DOHH2 (cell line): ENCODE data around the gene TRIM25.

Source experiments
- H3F3A ChIP-seq: fragments of 200-600 bp; sonication (generic), shearing (Covaris generic); 2 replicates; pipeline ENCODE4 v1.6.0; 2016; ENCODE audit warnings: antibody characterized with exemption, mild to moderate bottlenecking; ENCODE audit not compliant: control insufficient read depth, insufficient read depth
- H3K27ac ChIP-seq: fragments of 200-600 bp; sonication (generic); 2 replicates; pipeline ENCODE4 v1.5.1; 2014; ENCODE audit warnings: low read depth, mild to moderate bottlenecking, low read length, moderate library complexity
- H3K27me3 ChIP-seq: fragments of 200-600 bp; sonication (generic); 2 replicates; pipeline ENCODE4 v1.6.1; 2014; ENCODE audit warnings: mild to moderate bottlenecking, low read length, mixed read lengths; ENCODE audit not compliant: control insufficient read depth
- H3K36me3 ChIP-seq: fragments of 200-600 bp; sonication (generic); 2 replicates; pipeline ENCODE4 v1.6.1; 2014; ENCODE audit warnings: mild to moderate bottlenecking, low read length, moderate library complexity, mixed read lengths; ENCODE audit not compliant: control insufficient read depth
- H3K4me1 ChIP-seq: fragments of 200-600 bp; sonication (generic); 2 replicates; pipeline ENCODE4 v1.6.1; 2014; ENCODE audit warnings: mild to moderate bottlenecking, low read length, mixed read lengths; ENCODE audit not compliant: control insufficient read depth
- H3K4me2 ChIP-seq: fragments of 200-600 bp; sonication (generic); 2 replicates; pipeline ENCODE4 v1.6.0; 2014; ENCODE audit warnings: mild to moderate bottlenecking, low read length, moderate library complexity
- H3K4me3 ChIP-seq: fragments of 200-600 bp; sonication (generic); 2 replicates; pipeline ENCODE4 v1.5.1; 2014; ENCODE audit warnings: mild to moderate bottlenecking, low read length, mixed read lengths
- H3K79me2 ChIP-seq: fragments of 200-600 bp; sonication (generic); 2 replicates; pipeline ENCODE4 v1.6.1; 2014; ENCODE audit warnings: mild to moderate bottlenecking, low read length, mixed read lengths; ENCODE audit not compliant: control insufficient read depth
- H3K9me2 ChIP-seq: fragments of 200-600 bp; sonication (generic); replicated peaks from 2 replicates; pipeline ENCODE4 v1.6.1; 2014; ENCODE audit warnings: mild to moderate bottlenecking, low read length, mixed read lengths; ENCODE audit not compliant: control insufficient read depth
- H3K9me3 ChIP-seq: fragments of 200-600 bp; sonication (generic); 2 replicates; pipeline ENCODE4 v1.6.1; 2014; ENCODE audit warnings: antibody characterized with exemption, low read length, mixed read lengths; ENCODE audit not compliant: control insufficient read depth, insufficient read depth
- H4K20me1 ChIP-seq: fragments of 200-600 bp; sonication (generic); 2 replicates; pipeline ENCODE4 v1.6.0; 2014; ENCODE audit warnings: low read depth, mild to moderate bottlenecking, antibody characterized with exemption, low read length, moderate library complexity; ENCODE audit not compliant: control insufficient read depth, insufficient read depth
- EZH2phosphoT487 ChIP-seq: fragments of 200-600 bp; sonication (generic); IDR thresholded peaks from 2 replicates; pipeline ENCODE4 v1.6.1; 2017; ENCODE audit warnings: borderline replicate concordance, mild to moderate bottlenecking, antibody characterized with exemption, low read length, moderate library complexity, mixed read lengths
- TF ChIP-seq, protein P1 (sequence below): fragments of 200-600 bp; sonication (generic); IDR thresholded peaks from one replicate; pipeline ENCODE4 v1.5.1; 2014; ENCODE audit warnings: antibody characterized with exemption, mild to moderate bottlenecking, low read depth, low read length; ENCODE audit not compliant: poor library complexity, severe bottlenecking

TRIM25 gene

DNA sequence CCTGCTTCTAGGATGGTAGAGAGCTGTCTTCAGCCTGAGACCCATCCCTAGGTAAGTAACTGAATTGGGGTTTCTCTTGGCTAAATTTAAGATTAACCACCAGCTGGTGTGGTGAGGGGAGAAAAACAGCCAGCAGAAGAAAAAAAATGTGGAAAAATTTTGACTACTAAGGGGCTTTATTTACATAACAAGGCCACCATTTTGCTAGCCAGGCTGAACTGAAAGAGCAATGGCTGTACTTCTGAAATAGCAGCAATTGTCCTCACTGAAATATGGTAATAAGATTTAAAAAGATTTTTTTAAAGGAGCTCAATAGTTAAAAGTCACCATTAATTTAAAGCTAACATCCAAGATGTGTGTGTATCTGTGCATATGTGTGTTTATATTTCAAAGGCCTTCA is 12.4 kb upstream of the TRIM25 start:
- TF ChIP-seq, protein P1, sequence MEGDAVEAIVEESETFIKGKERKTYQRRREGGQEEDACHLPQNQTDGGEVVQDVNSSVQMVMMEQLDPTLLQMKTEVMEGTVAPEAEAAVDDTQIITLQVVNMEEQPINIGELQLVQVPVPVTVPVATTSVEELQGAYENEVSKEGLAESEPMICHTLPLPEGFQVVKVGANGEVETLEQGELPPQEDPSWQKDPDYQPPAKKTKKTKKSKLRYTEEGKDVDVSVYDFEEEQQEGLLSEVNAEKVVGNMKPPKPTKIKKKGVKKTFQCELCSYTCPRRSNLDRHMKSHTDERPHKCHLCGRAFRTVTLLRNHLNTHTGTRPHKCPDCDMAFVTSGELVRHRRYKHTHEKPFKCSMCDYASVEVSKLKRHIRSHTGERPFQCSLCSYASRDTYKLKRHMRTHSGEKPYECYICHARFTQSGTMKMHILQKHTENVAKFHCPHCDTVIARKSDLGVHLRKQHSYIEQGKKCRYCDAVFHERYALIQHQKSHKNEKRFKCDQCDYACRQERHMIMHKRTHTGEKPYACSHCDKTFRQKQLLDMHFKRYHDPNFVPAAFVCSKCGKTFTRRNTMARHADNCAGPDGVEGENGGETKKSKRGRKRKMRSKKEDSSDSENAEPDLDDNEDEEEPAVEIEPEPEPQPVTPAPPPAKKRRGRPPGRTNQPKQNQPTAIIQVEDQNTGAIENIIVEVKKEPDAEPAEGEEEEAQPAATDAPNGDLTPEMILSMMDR = no peak
- TF ChIP-seq EZH2phosphoT487 = no peak
- Histone ChIP-seq H3K4me2 (no peak overlapping the region), H3K79me2 (no peaks in the 10 kb centered on the region)

GRCh38 chr17:56925088-56925487 is 11.2 kb upstream of the TRIM25 start:
- no peaks in the 10 kb centered on the region for H4K20me1 ChIP-seq
- H3K79me2 ChIP-seq = no peaks in the 10 kb centered on the region
- H3K4me1 ChIP-seq = no peaks in the 10 kb centered on the region
- no peak overlapping the region for H3K4me2 ChIP-seq
- H3K36me3 ChIP-seq = no peaks in the 10 kb centered on the region
- H3F3A ChIP-seq = no peaks in the 10 kb centered on the region
- H3K27ac ChIP-seq = no peak overlapping the region
- no peak overlapping the region for H3K4me3 ChIP-seq
- peaks cover 4% of the 10 kb centered on the region; the same call in 1 of the 2 replicates for H3K9me3 ChIP-seq
- H3K9me2 ChIP-seq = no peaks in the 10 kb centered on the region
- no peak for TF ChIP-seq EZH2phosphoT487
- TF ChIP-seq, protein P1 = no peak
- H3K27me3 ChIP-seq = no peaks in the 10 kb centered on the region

More for the DNA sequence above, 12.4 kb upstream of the TRIM25 start:
- Histone ChIP-seq H3K4me1 (no peaks in the 10 kb centered on the region), H3K27me3 (no peaks in the 10 kb centered on the region), H4K20me1 (no peaks in the 10 kb centered on the region), H3F3A (no peaks in the 10 kb centered on the region; the same call in 1 of the 2 replicates), H3K9me3 (peaks cover 13% of the 10 kb centered on the region), H3K27ac (no peak overlapping the region), H3K4me3 (no peak overlapping the region), H3K36me3 (no peaks in the 10 kb centered on the region), H3K9me2 (no peaks in the 10 kb centered on the region)

DNA sequence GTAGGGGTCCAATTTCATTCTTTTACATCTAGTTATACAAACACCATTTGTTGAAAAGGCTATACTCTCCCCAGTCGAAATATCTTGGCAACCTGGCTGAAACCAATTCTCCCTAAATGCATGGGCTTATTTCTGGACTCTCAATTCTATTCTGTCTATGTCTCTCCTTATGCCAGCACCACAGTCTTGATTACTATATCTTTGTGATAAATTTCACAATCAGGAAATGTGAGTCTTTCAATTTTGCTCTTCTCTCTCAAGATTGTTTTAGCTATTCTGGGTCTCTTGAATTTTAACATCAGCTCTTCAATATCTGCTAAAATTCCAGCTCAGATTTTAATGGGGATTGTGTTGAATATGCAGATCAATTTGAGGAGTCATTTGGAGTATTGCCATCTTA is 5.9 kb upstream of the TRIM25 start:
- Histone ChIP-seq H3K4me1 (peaks cover 14% of the 10 kb centered on the region), H3K9me3 (no peaks in the 10 kb centered on the region), H3F3A (no peaks in the 10 kb centered on the region), H3K36me3 (no peaks in the 10 kb centered on the region), H3K27me3 (no peaks in the 10 kb centered on the region), H4K20me1 (no peaks in the 10 kb centered on the region), H3K27ac (no peak overlapping the region), H3K9me2 (no peaks in the 10 kb centered on the region), H3K4me3 (no peak overlapping the region), H3K4me2 (no peak overlapping the region), H3K79me2 (peaks cover 2% of the 10 kb centered on the region)
- no peak for TF ChIP-seq EZH2phosphoT487
- TF ChIP-seq, protein P1 = no peak
